Breast epithelium (tissue), 3 donors: Measurements from ENCODE around the gene MBTPS1.

Experiments used
- CTCF ChIP-seq, 3 donors: fragments of 450-650 bp; IDR thresholded peaks; one replicate each; pipeline ENCODE4 v1.5.1; 2016 to 2017; ENCODE audit warnings: antibody characterized with exemption in 3 of 3, mild to moderate bottlenecking in 3 of 3, moderate library complexity in 3 of 3
- POLR2A ChIP-seq: fragments of 450-650 bp; IDR thresholded peaks from one replicate; pipeline ENCODE4 v1.6.1; 2016; ENCODE audit warnings: antibody characterized with exemption, mild to moderate bottlenecking, moderate library complexity
- POLR2AphosphoS5 ChIP-seq, 3 donors: sonication (generic); formaldehyde crosslinking; IDR thresholded peaks; one replicate each; pipeline ENCODE4 v1.6.1; 2017; ENCODE audit warnings: antibody characterized with exemption in 3 of 3

- no peak for TF ChIP-seq POLR2A
- TF ChIP-seq CTCF (IDR thresholded peaks at IDR 0.05) = no peak
- TF ChIP-seq POLR2AphosphoS5 (IDR thresholded peaks at IDR 0.05) = no peak
Measured at GRCh38 chr16:84032458-84033178, 84.1 kb downstream of the MBTPS1 start.
